H1 (cell line): ENCODE results near the gene SRPX2. TPM values are rescaled to one million over a fixed set of nuclear protein-coding genes. Genes with fewer than 3 reads are reported as not detected.

Experiments
- ASH2L ChIP-seq: fragments of 200-600, 300-600 bp; sonication (generic); IDR thresholded peaks from one replicate; pipeline ENCODE4 v1.7.1; 2017; ENCODE audit warnings: low read length
- BCL11A ChIP-seq, 2 experiments: IDR thresholded peaks; one replicate each; pipeline ENCODE4 v1.6.1; 2011; ENCODE audit warnings: low read depth in 2 of 2, low read length in 2 of 2, mild to moderate bottlenecking in 2 of 2
- HDAC2 ChIP-seq, 2 experiments: fragments of 300-600 bp in 1 of 2; sonication (generic) in 1 of 2; IDR thresholded peaks; 2 replicates each; pipeline ENCODE4 v1.6.1; 2011 to 2012; ENCODE audit warnings: low read depth in 2 of 2, low read length in 2 of 2, mild to moderate bottlenecking in 2 of 2, moderate library complexity in 2 of 2, borderline replicate concordance in 1 of 2, inconsistent platforms in 1 of 2
- POU5F1 ChIP-seq: IDR thresholded peaks from 2 replicates; pipeline ENCODE4 v1.6.1; 2011; ENCODE audit warnings: low read depth, mild to moderate bottlenecking, low read length, moderate library complexity
- SIN3A ChIP-seq, 2 experiments: IDR thresholded peaks in 1 of 2; conservative IDR thresholded peaks in 1 of 2; 2 replicates each; pipeline ENCODE4 v1.6.1; 2011 to 2012; ENCODE audit warnings: low read length in 2 of 2, improper control_type of control experiment in 1 of 2, low read depth in 1 of 2, mild to moderate bottlenecking in 1 of 2
- TAF7 ChIP-seq: optimal IDR thresholded peaks from 2 replicates; pipeline ENCODE3; 2011; ENCODE audit warnings: low read depth, mild to moderate bottlenecking, inconsistent platforms, low read length, moderate library complexity, borderline replicate concordance
- YY1 ChIP-seq: IDR thresholded peaks from 2 replicates; pipeline ENCODE4 v1.6.1; 2011; ENCODE audit warnings: low read depth, mild to moderate bottlenecking, low read length
- polyA plus RNA-seq, 7 experiments: library from polyadenylated mRNA; depleted of rRNA in 3 of 7; stranded (reverse) in 5 of 7; unstranded in 2 of 7; fragments of >200 nt in 5 of 7; fragments of 200-250 nt in 2 of 7; gene quantifications; 1 replicate in 5 of 7; 2 replicates in 1 of 7; 4 replicates in 1 of 7; pipeline versions ENCODE4 v1.2.1 to v1.2.3, GENCODE V29; 2011 to 2013; ENCODE audit warnings: missing spikeins in 2 of 7, mixed read lengths in 2 of 7
- total RNA-seq: library from RNA; stranded (reverse); fragmentation: NEBNext Ultra II Directional; extraction: Animal tissue kit (Norgen Biotek cat#: 25700); gene quantifications from 2 replicates; pipeline ENCODE4 v1.2.1, GENCODE V29; 2021

SRPX2 gene
- total and polyA plus RNA-seq, 2 of the 8 experiments (the other 6 are each of a cell fraction or from before 2014, with no cell fraction given) = not detected

GRCh38 chrX:100599456-100599855 lies 44.5 kb upstream of the SRPX2 start (continued):
- no peak for TF ChIP-seq HDAC2 (IDR thresholded peaks at IDR 0.05; ENCODE audit: borderline replicate concordance in 1 of 2, low read depth in 2 of 2, low read length in 2 of 2)
- no peak for TF ChIP-seq TAF7
- TF ChIP-seq SIN3A (conservative IDR thresholded peaks at IDR 0.05 in 1 of 2, IDR thresholded peaks at IDR 0.05 in 1 of 2; ENCODE audit: low read depth in 1 of 2, low read length in 2 of 2) = no peak
- TF ChIP-seq POU5F1 = no peak
- no peak for TF ChIP-seq BCL11A (IDR thresholded peaks at IDR 0.05; ENCODE audit: low read depth in 2 of 2, low read length in 2 of 2)
- TF ChIP-seq YY1 = no peak
- no peak for TF ChIP-seq ASH2L
